Right hindlimb (tissue), 1 donor: ENCODE measurements around the gene GARRE1.

Experiments used
- DNase-seq: peaks from one replicate; pipeline ENCODE4 v3.0.0-alpha.2; 2018

Gene GARRE1

GRCh38 chr19:34299576-34299975 lies 45.2 kb downstream of the GARRE1 start:
- no peak for DNase-seq

GRCh38 chr19:34300380-34300779 lies 46.0 kb downstream of the GARRE1 start:
- DNase-seq, result no peak

GRCh38 chr19:34300962-34301361 lies 46.6 kb downstream of the GARRE1 start:
- no peak for DNase-seq
